HL-60 (cell line): Measurements from ENCODE around the gene KIF5A.
"Not testable (repeated sequence)": the region's sequence is repeated elsewhere in the genome, so short reads cannot be mapped to it uniquely, and the experiment has no call there.

Experiments
- DNase-seq, 2 experiments: peaks; one replicate each; pipeline ENCODE4 v3.0.0-alpha.2; 2010 to 2020; ENCODE audit warnings: low read depth in 1 of 2, low spot score in 1 of 2
- H3K27ac ChIP-seq: fragments of 250-450 bp; sonication (Bioruptor Pico); replicated peaks from 2 replicates; pipeline ENCODE4 v1.5.1; 2020; ENCODE audit warnings: mild to moderate bottlenecking, moderate library complexity
- H3K27me3 ChIP-seq: fragments of 250-450 bp; sonication (Bioruptor Pico); 2 replicates; pipeline ENCODE4 v1.5.1; 2021; ENCODE audit warnings: mild to moderate bottlenecking, moderate library complexity; ENCODE audit not compliant: insufficient read depth, poor library complexity, severe bottlenecking
- H3K4me3 ChIP-seq: replicated peaks from 2 replicates; pipeline ENCODE4 v1.5.1; 2011; ENCODE audit warnings: mild to moderate bottlenecking, control low read depth, low read length; ENCODE audit not compliant: insufficient read depth
- CTCF ChIP-seq: IDR thresholded peaks from one replicate; pipeline ENCODE4 v1.5.1; 2011; ENCODE audit warnings: low read length, control low read depth, inconsistent platforms; ENCODE audit not compliant: insufficient read depth
- GABPA ChIP-seq: IDR thresholded peaks from 2 replicates; pipeline ENCODE4 v1.6.1; 2012; ENCODE audit warnings: low read depth
- POLR2AphosphoS5 ChIP-seq: IDR thresholded peaks from 2 replicates; pipeline ENCODE4 v1.6.1; 2012; ENCODE audit warnings: low read depth
- SPI1 ChIP-seq: IDR thresholded peaks from 2 replicates; pipeline ENCODE4 v1.6.1; 2012; ENCODE audit warnings: low read depth, mild to moderate bottlenecking, borderline replicate concordance
- TF ChIP-seq, protein P1 (sequence below): IDR thresholded peaks from 2 replicates; pipeline ENCODE4 v1.6.1; 2012; ENCODE audit warnings: low read depth; ENCODE audit not compliant: insufficient replicate concordance

KIF5A gene

GRCh38 chr12:57564178-57564740 is 14.4 kb downstream of the KIF5A start:
- DNase-seq: no peak
- TF ChIP-seq GABPA: no peak
- no peak for TF ChIP-seq SPI1
- no peak for TF ChIP-seq POLR2AphosphoS5
- TF ChIP-seq CTCF: no peak
- TF ChIP-seq, protein P1, sequence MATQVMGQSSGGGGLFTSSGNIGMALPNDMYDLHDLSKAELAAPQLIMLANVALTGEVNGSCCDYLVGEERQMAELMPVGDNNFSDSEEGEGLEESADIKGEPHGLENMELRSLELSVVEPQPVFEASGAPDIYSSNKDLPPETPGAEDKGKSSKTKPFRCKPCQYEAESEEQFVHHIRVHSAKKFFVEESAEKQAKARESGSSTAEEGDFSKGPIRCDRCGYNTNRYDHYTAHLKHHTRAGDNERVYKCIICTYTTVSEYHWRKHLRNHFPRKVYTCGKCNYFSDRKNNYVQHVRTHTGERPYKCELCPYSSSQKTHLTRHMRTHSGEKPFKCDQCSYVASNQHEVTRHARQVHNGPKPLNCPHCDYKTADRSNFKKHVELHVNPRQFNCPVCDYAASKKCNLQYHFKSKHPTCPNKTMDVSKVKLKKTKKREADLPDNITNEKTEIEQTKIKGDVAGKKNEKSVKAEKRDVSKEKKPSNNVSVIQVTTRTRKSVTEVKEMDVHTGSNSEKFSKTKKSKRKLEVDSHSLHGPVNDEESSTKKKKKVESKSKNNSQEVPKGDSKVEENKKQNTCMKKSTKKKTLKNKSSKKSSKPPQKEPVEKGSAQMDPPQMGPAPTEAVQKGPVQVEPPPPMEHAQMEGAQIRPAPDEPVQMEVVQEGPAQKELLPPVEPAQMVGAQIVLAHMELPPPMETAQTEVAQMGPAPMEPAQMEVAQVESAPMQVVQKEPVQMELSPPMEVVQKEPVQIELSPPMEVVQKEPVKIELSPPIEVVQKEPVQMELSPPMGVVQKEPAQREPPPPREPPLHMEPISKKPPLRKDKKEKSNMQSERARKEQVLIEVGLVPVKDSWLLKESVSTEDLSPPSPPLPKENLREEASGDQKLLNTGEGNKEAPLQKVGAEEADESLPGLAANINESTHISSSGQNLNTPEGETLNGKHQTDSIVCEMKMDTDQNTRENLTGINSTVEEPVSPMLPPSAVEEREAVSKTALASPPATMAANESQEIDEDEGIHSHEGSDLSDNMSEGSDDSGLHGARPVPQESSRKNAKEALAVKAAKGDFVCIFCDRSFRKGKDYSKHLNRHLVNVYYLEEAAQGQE: no peak
- peaks cover 19% of the 10 kb centered on the region for H3K27me3 ChIP-seq
- no peak overlapping the region for H3K27ac ChIP-seq
- no peak overlapping the region for H3K4me3 ChIP-seq

DNA sequence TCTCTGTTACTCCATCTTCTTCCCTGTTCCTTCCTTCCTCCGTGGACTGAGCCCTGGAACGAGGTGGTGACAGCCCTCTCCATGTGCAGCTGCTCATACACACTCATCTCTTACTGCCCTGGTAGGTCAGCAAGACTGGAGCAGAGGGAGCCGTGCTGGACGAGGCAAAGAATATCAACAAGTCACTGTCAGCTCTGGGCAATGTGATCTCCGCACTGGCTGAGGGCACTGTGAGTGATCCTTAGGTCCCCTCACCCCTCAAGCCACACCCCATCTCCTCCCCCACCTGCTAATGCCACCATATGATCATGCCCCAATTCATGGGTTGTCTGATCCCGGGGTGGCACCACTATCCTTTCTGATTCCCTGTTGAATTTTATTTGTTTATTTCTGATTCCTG is 19.0 kb downstream of the KIF5A start:
- TF ChIP-seq, protein P1: no peak
- TF ChIP-seq GABPA (no peak), SPI1 (no peak), CTCF (no peak), POLR2AphosphoS5 (no peak)
- DNase-seq: no peak

DNA sequence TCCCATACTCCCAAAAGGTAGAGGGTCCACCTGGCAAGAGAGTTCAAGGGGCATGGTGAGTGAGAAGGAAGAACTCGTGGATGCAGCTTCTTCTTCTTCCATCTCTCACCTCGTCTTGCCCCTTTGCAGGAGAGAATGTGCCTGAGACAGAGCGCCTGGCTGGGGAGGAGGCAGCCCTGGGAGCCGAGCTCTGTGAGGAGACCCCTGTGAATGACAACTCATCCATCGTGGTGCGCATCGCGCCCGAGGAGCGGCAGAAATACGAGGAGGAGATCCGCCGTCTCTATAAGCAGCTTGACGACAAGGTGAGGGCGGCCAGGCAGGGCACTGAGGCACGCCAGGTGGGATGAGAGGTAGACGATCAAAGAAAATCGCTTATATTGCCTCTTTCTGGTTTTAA is 20.0 kb downstream of the KIF5A start:
- DNase-seq: no peak
- TF ChIP-seq, protein P1: no peak
- TF ChIP-seq POLR2AphosphoS5 (no peak), GABPA (no peak), CTCF (no peak), SPI1 (no peak)

More for the DNA sequence above, 19.0 kb downstream of the KIF5A start:
- peaks cover 4% of the 10 kb centered on the region for H3K27me3 ChIP-seq
- no peak overlapping the region for H3K27ac ChIP-seq
- no peak overlapping the region for H3K4me3 ChIP-seq

DNA sequence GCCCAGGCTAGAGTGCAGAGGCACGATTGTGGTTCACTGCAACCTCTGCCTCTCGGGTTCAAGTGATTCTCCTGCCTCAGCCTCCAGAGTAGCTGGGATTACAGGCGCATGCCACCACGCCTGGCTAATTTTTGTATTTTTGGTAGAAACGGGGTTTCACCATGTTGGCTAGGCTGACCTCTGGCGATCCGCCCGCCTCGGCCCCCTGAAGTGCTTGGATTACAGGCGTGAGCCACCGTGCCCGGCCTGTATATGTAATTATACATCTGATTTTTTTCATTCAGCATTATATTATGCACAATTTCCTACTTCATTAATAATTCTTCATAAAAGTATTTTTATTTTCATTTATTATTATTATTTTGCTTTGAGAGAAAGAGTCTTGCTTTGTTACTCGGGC is 20.6 kb downstream of the KIF5A start:
- DNase-seq, H3K4me3 ChIP-seq, H3K27me3 ChIP-seq, H3K27ac ChIP-seq: not testable (repeated sequence)

More for the DNA sequence above, 20.0 kb downstream of the KIF5A start:
- H3K4me3 ChIP-seq: no peak overlapping the region
- peaks cover under 1% of the 10 kb centered on the region for H3K27me3 ChIP-seq
- no peak overlapping the region for H3K27ac ChIP-seq
